HG02970 (cell line): Measurements from ENCODE around the gene CLDN18.

Source experiments
- ATAC-seq: cut with Tn5 transposase; IDR thresholded peaks from one replicate; pipeline ENCODE4 v1.9.1; 2021; ENCODE audit warnings: mild to moderate bottlenecking, moderate library complexity, moderate number of reproducible peaks; ENCODE audit not compliant: unreplicated experiment, low FRiP score

Gene CLDN18

DNA sequence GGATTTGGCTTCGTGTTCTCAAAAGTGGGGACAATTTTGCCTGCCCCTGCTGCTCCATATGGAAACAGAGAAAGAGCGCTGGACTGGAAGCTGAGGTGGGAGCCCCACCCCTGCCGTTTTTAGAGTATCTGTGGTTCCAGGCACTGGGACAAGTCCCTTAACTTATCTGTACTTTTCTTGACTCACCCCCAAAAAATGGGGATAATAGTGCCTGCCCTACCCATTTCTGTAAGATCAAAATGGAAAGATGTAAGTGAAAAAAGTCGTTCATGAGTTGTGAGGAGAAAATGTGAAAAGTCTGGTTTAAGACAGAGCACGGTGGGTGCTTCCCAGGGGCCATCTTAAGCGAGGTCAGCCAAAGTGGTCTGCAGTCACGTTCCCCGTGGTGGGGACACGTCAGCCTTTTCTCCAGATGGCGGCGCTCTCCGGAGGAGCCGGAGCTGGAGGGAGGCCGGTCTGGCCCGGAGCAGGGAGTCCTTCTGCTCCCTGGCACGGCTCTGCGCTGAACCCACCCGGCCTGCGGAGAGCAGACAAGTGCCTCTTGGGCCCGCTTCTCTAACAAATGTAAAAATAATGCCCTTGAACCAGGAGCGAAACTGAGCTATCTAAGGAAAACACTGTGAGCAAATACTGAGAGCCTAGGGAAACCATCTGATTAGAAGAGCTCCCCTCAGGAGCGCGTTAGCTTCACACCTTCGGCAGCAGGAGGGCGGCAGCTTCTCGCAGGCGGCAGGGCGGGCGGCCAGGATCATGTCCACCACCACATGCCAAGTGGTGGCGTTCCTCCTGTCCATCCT, at the start of gene CLDN18:
Gene CLDN18, plus strand, starts transcription at position 690 of the 797 bp plus-strand sequence. Its CDS starts 61 bp downstream, at position 751.
- no peak for ATAC-seq

DNA sequence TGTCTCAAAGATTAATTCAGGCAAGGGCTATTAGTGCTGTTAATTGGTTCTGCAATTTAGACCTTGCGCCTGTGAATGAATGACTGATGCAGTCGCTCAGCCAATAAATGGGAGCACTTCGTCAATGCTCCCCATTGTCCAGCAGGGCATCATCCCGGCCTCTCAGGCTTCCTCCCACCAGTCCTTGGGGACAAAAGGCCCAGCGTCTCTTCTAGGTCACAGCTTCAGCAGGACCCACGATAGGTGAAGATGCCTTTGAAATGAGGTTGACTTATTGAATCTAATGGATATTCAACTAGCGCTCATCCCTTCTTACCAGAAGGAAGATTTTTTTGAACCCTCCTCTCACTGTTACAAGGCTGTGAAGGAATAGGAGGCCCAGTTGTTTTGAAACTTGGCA, 47.7 kb upstream of the CLDN18 start:
- ATAC-seq = no peak

GRCh38 chr3:137963463-137963862, 46.5 kb upstream of the CLDN18 start:
- ATAC-seq = no peak

- ATAC-seq = peak; percentile 69
Observed at GRCh38 chr3:137970914-137971831, 38.8 kb upstream of the CLDN18 start.

- no peak for ATAC-seq
Observed at GRCh38 chr3:137972396-137972795, 37.6 kb upstream of the CLDN18 start.

- no peak for ATAC-seq
Observed at GRCh38 chr3:137978328-137978727, 31.6 kb upstream of the CLDN18 start.

- peak; percentile 9 for ATAC-seq
Observed at GRCh38 chr3:137987723-137988122, 22.2 kb upstream of the CLDN18 start.

- ATAC-seq = peak; percentile 68
Observed at GRCh38 chr3:137988152-137988551, 21.8 kb upstream of the CLDN18 start.

DNA sequence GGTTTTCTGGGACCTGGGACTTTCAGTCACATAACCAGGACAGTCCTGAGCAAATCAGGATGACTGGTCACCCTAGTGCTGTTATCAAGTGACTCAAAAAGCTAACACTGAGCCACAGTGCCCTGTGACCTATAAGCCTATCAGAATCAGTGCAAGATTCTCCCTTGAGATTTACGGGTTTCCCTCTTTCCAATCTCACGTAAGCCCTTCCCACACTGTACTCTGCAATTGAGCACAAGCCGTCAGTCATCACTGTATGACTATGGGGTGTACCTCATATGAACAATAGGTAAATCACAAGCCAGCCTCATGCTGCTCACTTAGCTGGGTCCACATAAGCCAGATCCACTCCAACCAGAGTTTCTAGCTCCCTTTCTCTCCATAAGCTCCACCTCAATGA, 21.0 kb upstream of the CLDN18 start:
- peak; percentile 68 for ATAC-seq

DNA sequence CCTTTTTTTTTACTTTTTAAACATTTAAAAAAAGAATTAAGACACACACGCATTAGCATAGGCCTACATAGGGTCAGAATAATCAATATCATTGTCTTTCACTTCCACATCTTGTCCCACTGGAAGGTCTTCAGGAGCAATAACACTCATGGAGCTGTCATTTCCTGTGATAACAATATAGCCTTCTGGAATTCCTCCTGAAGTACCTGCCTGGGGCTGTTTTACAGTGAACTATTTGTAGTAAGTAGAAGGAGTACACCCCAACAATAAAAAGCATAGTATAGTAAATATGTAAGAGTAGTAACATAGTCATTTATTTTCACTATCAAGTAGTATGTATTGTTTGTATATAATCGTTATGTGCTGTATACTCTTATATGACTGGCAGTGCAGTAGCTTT, 19.5 kb upstream of the CLDN18 start:
- ATAC-seq = no peak

- ATAC-seq = no peak
Observed at GRCh38 chr3:137992592-137992991, 17.4 kb upstream of the CLDN18 start.

DNA sequence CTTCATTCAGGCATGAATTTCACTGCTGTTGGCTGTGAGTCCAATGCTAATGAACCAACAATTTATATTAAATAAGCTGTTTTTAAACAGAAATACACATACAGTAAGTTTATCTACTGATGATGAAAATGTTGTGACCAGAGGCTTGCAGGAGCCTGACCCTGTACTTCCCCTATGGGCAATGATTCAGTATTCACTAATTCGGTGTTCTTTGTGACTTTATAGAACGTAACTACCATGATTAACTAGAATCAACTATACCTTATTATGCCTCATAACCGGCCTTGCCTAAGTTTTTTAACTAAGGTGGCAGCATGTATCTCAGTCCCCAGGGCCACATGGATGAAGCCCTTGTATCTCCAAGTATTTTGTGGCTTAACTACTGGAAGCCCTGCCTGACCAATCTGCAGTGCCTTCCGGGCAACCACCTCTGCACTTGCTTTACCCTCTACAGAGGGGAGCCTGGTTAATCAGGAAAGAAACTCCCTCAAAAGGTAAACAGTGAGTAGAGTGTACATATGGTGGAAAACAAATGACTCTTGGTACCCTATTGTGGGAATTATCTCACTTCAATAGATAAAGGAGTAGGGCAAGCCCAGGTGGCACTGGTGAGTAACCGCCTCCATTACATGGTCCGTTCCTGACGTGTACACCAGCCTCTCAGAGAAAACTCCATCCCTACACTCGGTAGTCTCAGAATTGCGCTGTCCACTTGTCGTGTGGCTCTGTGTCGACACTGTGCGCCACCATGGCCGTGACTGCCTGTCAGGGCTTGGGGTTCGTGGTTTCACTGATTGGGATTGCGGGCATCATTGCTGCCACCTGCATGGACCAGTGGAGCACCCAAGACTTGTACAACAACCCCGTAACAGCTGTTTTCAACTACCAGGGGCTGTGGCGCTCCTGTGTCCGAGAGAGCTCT, 11.6 kb upstream of the CLDN18 start:
- ATAC-seq = no peak

- no peak for ATAC-seq
Observed at GRCh38 chr3:138003069-138003468, 6.9 kb upstream of the CLDN18 start.

DNA sequence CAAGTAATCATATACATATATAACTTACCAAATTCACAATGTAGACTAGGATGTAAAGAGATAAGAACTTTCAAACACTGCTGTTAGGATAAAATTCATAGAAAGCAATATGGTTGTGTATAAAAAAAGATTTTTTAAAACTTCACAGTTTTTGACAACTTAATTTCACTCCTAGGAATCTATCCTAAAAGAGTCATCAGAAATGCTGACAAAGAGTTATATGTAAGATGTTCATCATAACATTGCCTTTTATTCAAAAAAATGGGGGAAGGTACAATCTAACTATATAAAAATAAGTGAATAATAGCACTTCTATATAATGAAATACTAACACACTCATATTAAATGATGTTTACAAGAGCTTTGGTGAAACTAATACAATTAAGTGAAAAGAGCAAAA, 4.3 kb upstream of the CLDN18 start:
- ATAC-seq = no peak

GRCh38 chr3:138007898-138008297, 2.1 kb upstream of the CLDN18 start:
- no peak for ATAC-seq

DNA sequence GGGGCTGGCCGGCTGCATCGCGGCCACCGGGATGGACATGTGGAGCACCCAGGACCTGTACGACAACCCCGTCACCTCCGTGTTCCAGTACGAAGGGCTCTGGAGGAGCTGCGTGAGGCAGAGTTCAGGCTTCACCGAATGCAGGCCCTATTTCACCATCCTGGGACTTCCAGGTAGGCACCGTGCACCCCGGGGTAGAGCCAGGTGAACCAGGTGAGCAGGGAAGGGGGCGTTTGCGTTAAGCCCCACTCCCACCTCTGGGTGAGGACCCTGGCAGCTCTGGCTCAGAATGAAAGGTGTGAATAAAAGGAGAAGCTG, 267 bp downstream of the CLDN18 start:
- no peak for ATAC-seq

- no peak for ATAC-seq
Observed at GRCh38 chr3:138011722-138012121, 1.8 kb downstream of the CLDN18 start.

GRCh38 chr3:138012526-138012925, 2.6 kb downstream of the CLDN18 start:
- ATAC-seq = no peak

DNA sequence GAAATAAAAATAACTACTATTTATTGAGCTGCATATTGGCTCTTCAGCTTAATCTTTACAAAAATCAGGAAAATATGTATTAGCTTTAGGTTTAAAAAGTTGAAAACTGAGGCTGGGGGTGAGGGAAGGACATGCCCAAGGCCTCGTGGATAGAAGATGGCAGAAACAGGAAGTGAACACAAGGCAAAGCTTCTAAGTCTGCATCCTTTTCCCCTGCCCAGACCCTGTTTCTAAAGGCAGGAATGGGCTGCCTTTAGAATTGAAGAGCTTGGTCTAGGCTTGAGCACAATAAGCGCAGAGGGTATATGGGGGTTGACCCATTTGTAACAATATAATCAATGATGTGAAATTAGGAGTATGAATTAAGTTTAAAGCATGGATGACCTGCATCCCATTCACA, 6.1 kb downstream of the CLDN18 start:
- no peak for ATAC-seq

- no peak for ATAC-seq
Observed at GRCh38 chr3:138019281-138020069, 9.5 kb downstream of the CLDN18 start.
